Gastroesophageal sphincter (tissue), 4 donors: ENCODE measurements around the gene KRTAP10-5. TPM values are rescaled to one million over a fixed set of nuclear protein-coding genes. Genes with fewer than 3 reads are reported as not detected.

Source experiments
- ATAC-seq: fragments of 150-250 bp; one replicate; pipeline ENCODE4 v1.9.1; 2016; ENCODE audit warnings: mild to moderate bottlenecking, moderate library complexity
- H3K27ac ChIP-seq, 4 donors: fragments of 200-600 bp; sonication (generic) in 3 of 4; 1 replicate in 3 of 4; 2 replicates in 1 of 4; pipeline ENCODE4 v1.5.1; 2016 to 2019
- H3K27me3 ChIP-seq: fragments of 200-600 bp; sonication (generic); one replicate; pipeline ENCODE4 v1.5.1; 2019
- H3K36me3 ChIP-seq, 2 donors: fragments of 200-600 bp; sonication (generic); one replicate each; pipeline ENCODE4 v1.5.1; 2019; ENCODE audit warnings: control low read depth in 1 of 2
- H3K4me1 ChIP-seq, 3 donors: fragments of 200-600 bp; sonication (generic); 1 replicate in 2 of 3; 2 replicates in 1 of 3; pipeline ENCODE4 v1.5.1; 2016 to 2019; ENCODE audit warnings: control low read depth in 2 of 3
- H3K4me3 ChIP-seq, 2 donors: fragments of 200-600 bp; sonication (generic); one replicate each; pipeline ENCODE4 v1.5.1; 2019; ENCODE audit warnings: mild to moderate bottlenecking in 1 of 2, moderate library complexity in 1 of 2
- H3K9me3 ChIP-seq, 3 donors: fragments of 200-600 bp; sonication (generic); one replicate each; pipeline ENCODE4 v1.5.1; 2017 to 2019; ENCODE audit warnings: control low read depth in 2 of 3
- EP300 ChIP-seq: sonication (generic); formaldehyde crosslinking; IDR thresholded peaks from one replicate; pipeline ENCODE4 v1.6.1; 2017; ENCODE audit warnings: antibody characterized with exemption, mild to moderate bottlenecking
- POLR2A ChIP-seq, 2 donors: fragments of 450-650 bp; IDR thresholded peaks; one replicate each; pipeline ENCODE4 v1.6.1; 2017; ENCODE audit warnings: antibody characterized with exemption in 2 of 2, mild to moderate bottlenecking in 2 of 2, moderate library complexity in 1 of 2
- POLR2AphosphoS5 ChIP-seq: sonication (generic); formaldehyde crosslinking; IDR thresholded peaks from one replicate; pipeline ENCODE4 v1.6.1; 2017; ENCODE audit warnings: antibody characterized with exemption
- WGBS, 2 donors: methylation state at CpG; one replicate each; pipeline ENCODE4 v1.1.5; 2018; ENCODE audit warnings: low coverage in 1 of 2; 5-methylcytosine and 5-hydroxymethylcytosine counted together
- total RNA-seq, 4 donors: library from RNA; depleted of rRNA; stranded (reverse); fragments of >200 nt; gene quantifications; one replicate each; pipeline ENCODE4 v1.1.0, GENCODE V29; 2016
- TF ChIP-seq, protein P1 (sequence below), 4 experiments: fragments of 200-600 bp in 2 of 4; fragments of 450-650 bp in 2 of 4; sonication (generic) in 1 of 4; IDR thresholded peaks; one replicate each; pipeline ENCODE4 v1.5.1; 2017 to 2019; ENCODE audit warnings: antibody characterized with exemption in 4 of 4, mild to moderate bottlenecking in 2 of 4, moderate library complexity in 2 of 4

Gene KRTAP10-5
- total RNA-seq, 4 donors from 2014 or later: not detected

- H3K27ac ChIP-seq: no peak overlapping the region
- H3K4me3 ChIP-seq: no peak overlapping the region
- TF ChIP-seq, protein P1, sequence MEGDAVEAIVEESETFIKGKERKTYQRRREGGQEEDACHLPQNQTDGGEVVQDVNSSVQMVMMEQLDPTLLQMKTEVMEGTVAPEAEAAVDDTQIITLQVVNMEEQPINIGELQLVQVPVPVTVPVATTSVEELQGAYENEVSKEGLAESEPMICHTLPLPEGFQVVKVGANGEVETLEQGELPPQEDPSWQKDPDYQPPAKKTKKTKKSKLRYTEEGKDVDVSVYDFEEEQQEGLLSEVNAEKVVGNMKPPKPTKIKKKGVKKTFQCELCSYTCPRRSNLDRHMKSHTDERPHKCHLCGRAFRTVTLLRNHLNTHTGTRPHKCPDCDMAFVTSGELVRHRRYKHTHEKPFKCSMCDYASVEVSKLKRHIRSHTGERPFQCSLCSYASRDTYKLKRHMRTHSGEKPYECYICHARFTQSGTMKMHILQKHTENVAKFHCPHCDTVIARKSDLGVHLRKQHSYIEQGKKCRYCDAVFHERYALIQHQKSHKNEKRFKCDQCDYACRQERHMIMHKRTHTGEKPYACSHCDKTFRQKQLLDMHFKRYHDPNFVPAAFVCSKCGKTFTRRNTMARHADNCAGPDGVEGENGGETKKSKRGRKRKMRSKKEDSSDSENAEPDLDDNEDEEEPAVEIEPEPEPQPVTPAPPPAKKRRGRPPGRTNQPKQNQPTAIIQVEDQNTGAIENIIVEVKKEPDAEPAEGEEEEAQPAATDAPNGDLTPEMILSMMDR (IDR thresholded peaks at IDR 0.05): no peak
- no peak for TF ChIP-seq POLR2A (IDR thresholded peaks at IDR 0.05)
- no peak for TF ChIP-seq EP300
- TF ChIP-seq POLR2AphosphoS5: no peak
- no peaks in the 10 kb centered on the region for H3K4me1 ChIP-seq
- no peaks in the 10 kb centered on the region for H3K36me3 ChIP-seq
- whole genome bisulfite sequencing, 2 donors: no CpG with 5 or more reads among the region's 20 CpGs
- ATAC-seq: no peak
- peaks cover 72% of the 10 kb centered on the region for H3K27me3 ChIP-seq
- H3K9me3 ChIP-seq: peaks cover 0 to 36% (median 0%) of the 10 kb centered on the region in 3 donors
Measured at GRCh38 chr21:44614161-44614631, 33.8 kb upstream of the KRTAP10-5 start.

- TF ChIP-seq POLR2A (IDR thresholded peaks at IDR 0.05) (no peak), POLR2AphosphoS5 (no peak), EP300 (no peak)
- TF ChIP-seq, protein P1 (IDR thresholded peaks at IDR 0.05): no peak
- Histone ChIP-seq H3K27ac (no peak overlapping the region), H3K4me1 (no peaks in the 10 kb centered on the region)
Measured at GRCh38 chr21:44613386-44614155, 33.2 kb upstream of the KRTAP10-5 start.

DNA sequence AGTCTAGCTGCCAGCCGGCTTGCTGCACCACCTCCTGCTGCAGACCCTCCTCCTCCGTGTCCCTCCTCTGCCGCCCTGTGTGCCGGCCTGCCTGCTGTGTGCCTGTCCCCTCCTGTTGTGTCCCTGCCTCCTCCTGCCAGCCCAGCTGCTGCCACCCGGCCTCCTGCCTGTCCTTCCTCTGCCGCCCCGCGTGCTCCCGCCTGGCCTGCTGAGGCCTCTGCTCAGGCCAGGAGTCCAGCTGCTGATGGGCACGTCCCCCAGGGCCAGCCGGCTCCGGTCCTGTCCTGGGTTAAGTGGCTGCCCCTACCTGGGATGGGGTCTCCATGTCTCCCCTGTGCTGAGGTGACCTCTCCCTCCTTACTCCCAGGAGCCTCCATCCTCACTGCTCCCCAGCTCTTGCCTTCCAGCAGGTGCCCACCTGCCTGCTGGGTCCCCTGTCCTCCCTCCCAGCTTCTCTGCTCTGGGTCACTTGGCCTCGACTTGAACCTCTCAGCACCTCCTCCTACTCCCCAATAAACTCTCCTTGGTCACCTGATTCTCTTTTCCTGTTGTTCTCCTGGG lies 32.3 kb upstream of the KRTAP10-5 start:
- no peaks in the 10 kb centered on the region for H3K36me3 ChIP-seq
- TF ChIP-seq POLR2AphosphoS5 (no peak), EP300 (no peak), POLR2A (IDR thresholded peaks at IDR 0.05) (no peak)
- TF ChIP-seq, protein P1 (IDR thresholded peaks at IDR 0.05): no peak
- H3K27ac ChIP-seq: no peak overlapping the region
- 81 to 83% methylated on average over 8 to 10 of the region's 13 CpGs for WGBS, 2 donors
- no peak overlapping the region for H3K4me3 ChIP-seq
- H3K4me1 ChIP-seq: no peaks in the 10 kb centered on the region
- peaks cover 0 to 37% (median 0%) of the 10 kb centered on the region in 3 donors for H3K9me3 ChIP-seq
- no peak for ATAC-seq
- H3K27me3 ChIP-seq: peaks cover 76% of the 10 kb centered on the region

More at GRCh38 chr21:44613386-44614155, 33.2 kb upstream of the KRTAP10-5 start:
- peaks cover 72% of the 10 kb centered on the region for H3K27me3 ChIP-seq
- H3K9me3 ChIP-seq: peaks cover 0 to 37% (median 0%) of the 10 kb centered on the region in 3 donors
- no peak overlapping the region for H3K4me3 ChIP-seq
- no peaks in the 10 kb centered on the region for H3K36me3 ChIP-seq
- WGBS, 2 donors: 74 to 90% methylated on average over 2 to 5 of the region's 26 CpGs
- no peak for ATAC-seq

- peaks cover 76% of the 10 kb centered on the region for H3K27me3 ChIP-seq
- TF ChIP-seq, protein P1 (IDR thresholded peaks at IDR 0.05): no peak
- TF ChIP-seq POLR2AphosphoS5 (no peak), EP300 (no peak), POLR2A (IDR thresholded peaks at IDR 0.05) (no peak)
- ATAC-seq: no peak
Measured at GRCh38 chr21:44612029-44612486, 31.7 kb upstream of the KRTAP10-5 start, which contains the start of gene KRTAP10-8. Gene KRTAP10-8 (plus strand): TSS chr21:44612079. CDS start chr21:44612101, 22 bp downstream.

More at GRCh38 chr21:44612029-44612486, 31.7 kb upstream of the KRTAP10-5 start, which contains the start of gene KRTAP10-8:
- 90% methylated on average over 2 of the region's 8 CpGs; no CpG with 5 or more reads in 1 of the 2 donors for WGBS, 2 donors
- Histone ChIP-seq H3K4me3 (no peak within 1 kb of the TSS), H3K4me1 (no peaks in the 10 kb centered on the region), H3K36me3 (no peaks in the 10 kb centered on the region), H3K27ac (no peak within 1 kb of the TSS), H3K9me3 (peaks cover 0 to 37% (median 0%) of the 10 kb centered on the region in 3 donors)
